SK-N-MC (cell line): ENCODE measurements around the gene KDR.
A peak's percentile ranks its signal among the peaks of the same experiment; 100 is the strongest.

Experiments
- DNase-seq: peaks from one replicate; pipeline ENCODE4 v3.0.0-alpha.2; 2011; ENCODE audit warnings: low read depth, low spot score
- H3K27ac ChIP-seq: fragments of 200-600 bp; sonication (generic); 2 replicates; pipeline ENCODE4 v1.5.1; 2016; ENCODE audit warnings: mixed run types
- H3K36me3 ChIP-seq: fragments of 200-600 bp; sonication (generic); 2 replicates; pipeline ENCODE4 v1.6.1; 2017; ENCODE audit warnings: antibody characterized with exemption, low read length, mixed read lengths; ENCODE audit not compliant: insufficient read depth
- H3K4me3 ChIP-seq: fragments of 200-600 bp; sonication (generic); 2 replicates; pipeline ENCODE4 v1.5.1; 2016
- H3K9ac ChIP-seq: fragments of 200-600 bp; sonication (generic); 2 replicates; pipeline ENCODE4 v1.8.0; 2017; ENCODE audit warnings: mixed run types, mixed read lengths; ENCODE audit not compliant: insufficient read length
- H3K9me3 ChIP-seq: fragments of 200-600 bp; sonication (generic); 2 replicates; pipeline ENCODE4 v1.6.1; 2017; ENCODE audit warnings: low read depth, mild to moderate bottlenecking, antibody characterized with exemption, low read length, moderate library complexity, mixed read lengths
- EZH2 ChIP-seq: fragments of 200-600 bp; sonication (generic); IDR thresholded peaks from one replicate; pipeline ENCODE4 v1.6.1; 2017; ENCODE audit warnings: antibody characterized with exemption
- FOXP2 ChIP-seq: optimal IDR thresholded peaks from 2 replicates; pipeline ENCODE3; 2011; ENCODE audit warnings: mild to moderate bottlenecking, moderate library complexity; ENCODE audit not compliant: insufficient read depth; ENCODE audit errors: extremely low read length, control extremely low read depth
- POLR2AphosphoS5 ChIP-seq: IDR thresholded peaks from 2 replicates; pipeline ENCODE4 v1.6.1; 2012; ENCODE audit warnings: mild to moderate bottlenecking, low read depth, low read length, borderline replicate concordance

Gene KDR

DNA sequence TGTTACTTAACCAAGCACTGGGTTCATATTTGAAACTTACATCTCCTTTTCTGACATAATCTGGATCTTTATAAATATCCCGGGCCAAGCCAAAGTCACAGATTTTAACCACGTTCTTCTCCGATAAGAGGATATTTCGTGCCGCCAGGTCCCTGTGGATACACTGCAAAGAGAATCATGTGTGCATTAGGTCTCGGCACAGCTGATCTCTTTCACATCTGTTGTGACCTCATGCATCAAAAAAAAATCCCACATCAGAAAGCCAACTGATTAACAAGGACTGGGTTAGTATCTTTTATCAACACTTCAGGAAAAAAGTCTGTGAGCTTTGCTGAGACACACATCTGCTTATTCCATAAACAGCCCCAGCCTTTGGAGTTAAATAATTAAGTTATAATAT is 35.5 kb downstream of the KDR start:
- no peak overlapping the region for H3K4me3 ChIP-seq
- H3K9ac ChIP-seq: no peak overlapping the region
- no peak overlapping the region for H3K27ac ChIP-seq
- no peaks in the 10 kb centered on the region for H3K36me3 ChIP-seq
- H3K9me3 ChIP-seq: no peaks in the 10 kb centered on the region
- no peak for TF ChIP-seq EZH2
- no peak for DNase-seq

DNA sequence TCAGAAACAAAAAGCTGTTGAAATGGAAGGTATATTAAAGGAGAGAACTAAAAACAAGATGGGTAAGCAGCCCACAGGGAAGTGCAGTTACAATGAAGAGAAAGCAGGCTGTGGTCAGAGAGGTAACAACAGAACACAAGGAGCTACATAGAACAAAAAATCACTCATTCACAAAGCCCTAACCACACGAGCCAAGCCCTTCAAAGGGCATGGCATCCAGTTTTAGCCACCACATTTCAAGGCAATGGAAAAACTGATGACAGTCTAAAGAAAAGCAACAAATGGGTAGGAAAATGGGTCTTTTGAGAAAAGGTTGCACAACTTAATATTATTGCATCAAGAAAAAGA is 37.5 kb downstream of the KDR start:
- no peak for TF ChIP-seq EZH2
- TF ChIP-seq FOXP2: no peak
- TF ChIP-seq POLR2AphosphoS5: no peak

DNA sequence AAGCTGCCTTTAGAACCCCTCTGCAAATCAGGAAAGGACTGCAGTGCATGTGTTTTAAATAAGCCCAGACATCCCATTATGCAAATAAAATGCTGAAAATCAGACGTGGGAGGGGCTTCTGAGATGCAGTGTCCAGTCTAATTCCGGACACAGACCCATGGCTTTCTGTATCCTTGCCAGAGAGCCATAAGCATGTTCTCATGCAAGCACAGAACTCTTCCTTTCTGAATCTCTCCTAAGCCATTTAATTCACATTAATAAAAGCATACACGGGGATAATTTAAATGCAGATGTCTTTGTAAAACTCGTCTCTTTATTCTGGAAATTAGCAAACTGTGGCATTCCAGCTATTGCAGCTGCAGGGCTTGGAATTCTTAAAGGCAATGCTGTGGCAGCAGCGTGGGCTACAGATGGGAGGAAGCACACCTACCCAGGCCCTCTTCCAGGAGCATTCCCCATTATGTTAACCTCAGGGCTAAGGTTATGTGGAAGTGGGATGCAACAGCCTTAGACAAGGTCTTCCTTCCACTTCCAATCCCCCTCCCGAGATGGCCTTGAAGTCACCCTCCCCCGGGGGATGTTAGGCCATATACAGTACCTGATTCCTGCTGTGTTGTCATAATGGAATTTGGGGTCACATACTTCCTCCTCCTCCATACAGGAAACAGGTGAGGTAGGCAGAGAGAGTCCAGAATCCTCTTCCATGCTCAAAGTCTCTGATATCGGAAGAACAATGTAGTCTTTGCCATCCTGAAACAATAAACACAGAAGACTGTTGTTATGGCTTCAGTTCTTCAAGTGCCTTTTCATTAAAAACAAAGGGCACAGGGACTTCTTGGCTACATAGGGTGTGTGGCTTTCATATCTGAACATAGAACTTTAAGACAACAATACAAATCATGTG is 38.1 kb downstream of the KDR start:
- no peak for TF ChIP-seq FOXP2
- TF ChIP-seq EZH2: no peak
- TF ChIP-seq POLR2AphosphoS5: no peak
- H3K36me3 ChIP-seq: no peaks in the 10 kb centered on the region
- no peak overlapping the region for H3K9ac ChIP-seq
- no peak for DNase-seq
- no peak overlapping the region for H3K27ac ChIP-seq
- H3K4me3 ChIP-seq: no peak overlapping the region
- H3K9me3 ChIP-seq: no peaks in the 10 kb centered on the region

More for the DNA sequence above, 37.5 kb downstream of the KDR start:
- DNase-seq: no peak
- no peaks in the 10 kb centered on the region for H3K9me3 ChIP-seq
- H3K27ac ChIP-seq: no peak overlapping the region
- H3K9ac ChIP-seq: no peak overlapping the region
- H3K36me3 ChIP-seq: no peaks in the 10 kb centered on the region
- H3K4me3 ChIP-seq: no peak overlapping the region

DNA sequence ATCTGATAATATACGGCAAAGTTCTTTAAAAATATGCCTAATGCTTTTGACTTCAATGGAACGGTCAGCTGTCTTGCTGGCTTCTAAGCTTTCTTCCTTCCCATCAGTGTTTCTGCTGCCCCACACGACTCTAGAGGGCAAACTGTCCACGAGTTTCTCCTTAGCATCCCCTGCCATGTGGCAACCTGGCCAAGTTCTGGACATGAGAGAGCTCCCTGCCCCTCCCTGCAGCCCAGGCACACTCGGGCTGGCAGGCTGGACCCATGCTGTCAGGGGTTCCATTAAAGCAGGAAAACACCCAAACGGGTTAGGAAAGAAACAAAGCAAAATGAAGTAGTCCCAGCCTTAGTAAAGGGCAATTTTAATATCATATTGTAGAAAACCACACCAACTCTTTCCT is 38.8 kb downstream of the KDR start:
- Histone ChIP-seq H3K36me3 (no peaks in the 10 kb centered on the region), H3K27ac (no peak overlapping the region), H3K9ac (no peak overlapping the region), H3K4me3 (no peak overlapping the region), H3K9me3 (no peaks in the 10 kb centered on the region)
- TF ChIP-seq POLR2AphosphoS5 (no peak), FOXP2 (no peak), EZH2 (no peak)
- no peak for DNase-seq

DNA sequence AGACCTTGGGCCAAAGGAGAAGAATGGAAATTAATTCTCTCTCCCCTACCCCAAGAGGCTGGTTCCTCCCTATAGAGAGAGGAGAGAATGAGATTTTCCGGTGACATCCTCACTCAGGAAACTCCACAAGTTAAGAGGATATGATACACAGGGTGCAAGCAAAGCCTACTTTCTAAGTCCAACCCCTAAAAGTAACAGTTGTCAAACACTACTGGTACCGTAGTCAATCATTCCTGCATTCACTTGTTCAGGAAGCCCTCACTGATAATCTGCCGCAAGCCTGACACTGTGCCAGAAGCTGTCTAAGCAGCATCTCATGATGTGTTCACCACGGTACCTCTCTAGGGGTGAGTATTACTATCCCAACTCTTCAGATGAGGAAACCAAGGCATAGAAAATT is 41.7 kb downstream of the KDR start:
- H3K4me3 ChIP-seq: no peak overlapping the region
- H3K9ac ChIP-seq: no peak overlapping the region
- H3K27ac ChIP-seq: no peak overlapping the region
- H3K9me3 ChIP-seq: no peaks in the 10 kb centered on the region
- no peak for DNase-seq
- no peak for TF ChIP-seq EZH2
- no peak for TF ChIP-seq FOXP2
- TF ChIP-seq POLR2AphosphoS5: no peak
- H3K36me3 ChIP-seq: no peaks in the 10 kb centered on the region

DNA sequence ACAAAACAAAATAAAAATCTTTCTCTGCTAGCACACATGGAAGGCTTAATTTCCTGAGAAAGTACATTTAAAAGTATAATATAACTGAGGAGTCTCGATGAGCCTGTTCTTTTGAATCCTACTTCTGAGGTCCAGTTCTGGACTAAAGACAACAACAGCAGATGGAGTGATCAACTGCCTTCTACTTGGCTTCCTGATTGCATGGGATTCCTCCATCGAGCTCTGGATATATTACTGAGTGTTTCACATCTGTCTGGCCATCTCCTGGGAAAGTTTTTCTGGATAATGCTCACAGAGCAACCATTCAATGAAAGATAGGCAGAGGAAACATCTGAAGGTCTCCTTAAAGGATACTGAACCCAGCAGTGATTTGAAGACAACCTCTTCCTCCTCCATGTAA is 42.6 kb downstream of the KDR start:
- H3K9me3 ChIP-seq: no peaks in the 10 kb centered on the region
- H3K36me3 ChIP-seq: no peaks in the 10 kb centered on the region
- H3K27ac ChIP-seq: no peak overlapping the region
- DNase-seq: no peak
- TF ChIP-seq EZH2 (no peak), FOXP2 (no peak), POLR2AphosphoS5 (no peak)
- no peak overlapping the region for H3K4me3 ChIP-seq
- no peak overlapping the region for H3K9ac ChIP-seq

DNA sequence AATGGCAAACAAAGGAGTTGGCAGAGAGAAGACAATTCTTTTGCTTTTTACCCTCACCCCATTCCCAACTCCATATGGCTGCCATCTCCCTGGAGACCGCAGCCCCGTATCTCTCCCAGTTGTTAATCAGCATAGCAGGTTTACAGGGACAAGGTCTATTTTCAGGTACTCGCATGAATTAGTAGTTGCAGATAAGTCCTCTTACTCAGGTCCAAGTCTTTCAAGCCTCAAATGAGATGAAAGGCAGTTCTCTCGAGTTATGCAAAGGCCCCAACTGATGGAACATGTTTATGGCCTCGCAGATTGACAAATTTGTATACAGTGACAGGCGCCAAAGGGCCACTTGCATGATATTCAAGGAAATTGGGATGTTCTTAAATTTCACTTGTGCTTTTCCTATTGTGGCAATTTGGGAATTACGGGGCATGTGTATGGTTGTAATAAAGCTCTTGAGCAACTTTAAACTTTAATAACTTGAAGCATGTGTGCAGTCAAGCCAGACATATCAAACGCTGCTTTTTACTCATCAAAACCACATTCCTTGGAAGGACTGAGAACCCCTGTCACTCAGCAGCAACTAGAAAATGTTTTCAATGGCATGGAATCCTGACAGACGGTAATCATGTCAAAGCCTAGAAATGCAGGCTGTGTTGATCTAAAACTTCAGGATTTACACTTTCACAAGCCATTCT is 45.1 kb downstream of the KDR start:
- Histone ChIP-seq H3K27ac (no peak overlapping the region), H3K9me3 (no peaks in the 10 kb centered on the region), H3K4me3 (no peak overlapping the region), H3K9ac (no peak overlapping the region), H3K36me3 (no peaks in the 10 kb centered on the region)
- DNase-seq: no peak
- TF ChIP-seq FOXP2: no peak
- no peak for TF ChIP-seq EZH2
- no peak for TF ChIP-seq POLR2AphosphoS5

DNA sequence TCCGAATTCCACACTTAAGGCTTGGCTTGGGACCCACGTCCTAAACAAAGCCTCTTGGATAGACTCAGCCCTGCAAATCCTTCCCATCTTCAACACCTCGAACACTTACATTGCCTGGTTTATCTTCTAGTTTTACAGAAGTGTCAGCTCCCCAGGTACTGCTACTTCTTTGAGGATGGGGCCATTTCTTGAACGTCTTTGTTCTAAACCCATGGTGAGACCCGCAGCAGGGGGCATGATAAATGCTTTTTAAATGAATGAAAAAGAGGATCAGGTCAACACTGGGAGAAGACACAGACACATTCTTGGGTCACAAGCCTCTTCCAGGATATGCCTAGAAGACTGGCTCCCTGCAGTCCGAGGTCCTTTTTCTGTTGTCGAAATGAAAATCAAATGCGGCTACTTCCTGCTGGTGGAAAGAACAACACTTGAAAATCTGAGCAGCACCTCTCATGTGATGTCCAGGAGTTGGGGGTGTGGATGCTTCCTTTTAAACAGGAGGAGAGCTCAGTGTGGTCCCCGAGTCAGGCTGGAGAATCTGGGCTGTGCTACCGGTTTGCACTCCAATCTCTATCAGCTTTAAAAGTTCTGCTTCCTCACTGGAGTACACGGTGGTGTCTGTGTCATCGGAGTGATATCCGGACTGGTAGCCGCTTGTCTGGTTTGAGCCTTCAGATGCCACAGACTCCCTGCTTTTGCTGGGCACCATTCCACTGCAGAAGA is 45.8 kb downstream of the KDR start:
- no peak overlapping the region for H3K9ac ChIP-seq
- no peaks in the 10 kb centered on the region for H3K36me3 ChIP-seq
- H3K4me3 ChIP-seq: no peak overlapping the region
- peak overlapping the region; percentile 72; the same call in 1 of the 2 replicates for H3K27ac ChIP-seq
- TF ChIP-seq FOXP2: no peak
- no peak for TF ChIP-seq POLR2AphosphoS5
- no peak for TF ChIP-seq EZH2
- DNase-seq: no peak
- H3K9me3 ChIP-seq: no peaks in the 10 kb centered on the region
